ENCODE measurements around the gene SYNGR4. TPM values are rescaled to one million over a fixed set of nuclear protein-coding genes. Genes with fewer than 3 reads are reported as not detected.

Gene SYNGR4
- total RNA-seq, 4 donors from 2014 or later = not detected

DNA sequence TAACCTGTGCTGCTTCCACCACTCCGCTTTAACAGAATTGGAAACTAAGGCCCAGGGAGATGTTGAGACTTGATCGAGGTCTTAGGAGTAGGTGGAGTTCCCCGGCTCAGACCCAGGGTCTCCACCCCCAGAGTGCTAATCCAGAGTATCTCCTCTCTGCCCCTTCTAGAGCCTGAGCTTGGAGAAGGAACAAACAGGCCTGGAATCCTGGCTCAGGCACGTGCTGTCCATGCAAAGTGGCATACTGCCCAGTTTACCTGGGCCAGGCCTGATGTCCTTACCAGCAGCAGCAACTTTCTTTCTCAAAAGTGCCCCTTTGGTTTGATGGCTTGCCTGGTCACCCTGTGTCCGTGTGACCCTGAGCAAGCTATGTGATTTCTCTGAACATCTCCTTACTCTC is 3.7 kb downstream of the SYNGR4 start:
- TF ChIP-seq, protein P1, sequence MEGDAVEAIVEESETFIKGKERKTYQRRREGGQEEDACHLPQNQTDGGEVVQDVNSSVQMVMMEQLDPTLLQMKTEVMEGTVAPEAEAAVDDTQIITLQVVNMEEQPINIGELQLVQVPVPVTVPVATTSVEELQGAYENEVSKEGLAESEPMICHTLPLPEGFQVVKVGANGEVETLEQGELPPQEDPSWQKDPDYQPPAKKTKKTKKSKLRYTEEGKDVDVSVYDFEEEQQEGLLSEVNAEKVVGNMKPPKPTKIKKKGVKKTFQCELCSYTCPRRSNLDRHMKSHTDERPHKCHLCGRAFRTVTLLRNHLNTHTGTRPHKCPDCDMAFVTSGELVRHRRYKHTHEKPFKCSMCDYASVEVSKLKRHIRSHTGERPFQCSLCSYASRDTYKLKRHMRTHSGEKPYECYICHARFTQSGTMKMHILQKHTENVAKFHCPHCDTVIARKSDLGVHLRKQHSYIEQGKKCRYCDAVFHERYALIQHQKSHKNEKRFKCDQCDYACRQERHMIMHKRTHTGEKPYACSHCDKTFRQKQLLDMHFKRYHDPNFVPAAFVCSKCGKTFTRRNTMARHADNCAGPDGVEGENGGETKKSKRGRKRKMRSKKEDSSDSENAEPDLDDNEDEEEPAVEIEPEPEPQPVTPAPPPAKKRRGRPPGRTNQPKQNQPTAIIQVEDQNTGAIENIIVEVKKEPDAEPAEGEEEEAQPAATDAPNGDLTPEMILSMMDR (IDR thresholded peaks at IDR 0.05; ENCODE audit: low read depth) = no peak

- TF ChIP-seq, protein P1 (IDR thresholded peaks at IDR 0.05; ENCODE audit: low read depth) = no peak
These were observed 4.8 kb downstream of the SYNGR4 start for GRCh38 chr19:48368936-48369335.

GRCh38 chr19:48370955-48371354 is 6.8 kb downstream of the SYNGR4 start:
- TF ChIP-seq, protein P1 (IDR thresholded peaks at IDR 0.05; ENCODE audit: low read depth) = no peak

GRCh38 chr19:48371367-48371766 is 7.2 kb downstream of the SYNGR4 start:
- TF ChIP-seq, protein P1 (IDR thresholded peaks at IDR 0.05; ENCODE audit: low read depth) = no peak

DNA sequence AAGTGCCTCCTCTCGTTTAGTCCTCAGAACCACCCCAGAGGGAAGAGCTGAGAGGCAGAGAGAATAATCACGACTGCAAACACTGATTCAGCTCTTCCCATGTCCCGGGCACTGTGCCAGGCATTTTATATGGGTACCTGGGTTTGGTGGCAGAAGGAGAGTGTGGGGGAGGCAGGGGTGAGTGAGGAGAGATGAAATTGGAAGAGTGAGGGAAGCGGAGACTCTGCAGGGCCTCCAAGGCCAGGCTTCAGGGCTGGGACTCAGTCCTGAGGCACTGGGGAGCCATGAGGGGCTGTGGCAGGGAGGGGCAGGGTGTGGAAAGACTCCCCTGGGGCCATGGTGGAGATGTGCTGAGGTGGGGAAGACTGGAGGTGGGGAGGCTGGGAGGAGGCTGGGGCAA is 8.7 kb downstream of the SYNGR4 start:
- TF ChIP-seq, protein P1 (IDR thresholded peaks at IDR 0.05; ENCODE audit: low read depth) = no peak

DNA sequence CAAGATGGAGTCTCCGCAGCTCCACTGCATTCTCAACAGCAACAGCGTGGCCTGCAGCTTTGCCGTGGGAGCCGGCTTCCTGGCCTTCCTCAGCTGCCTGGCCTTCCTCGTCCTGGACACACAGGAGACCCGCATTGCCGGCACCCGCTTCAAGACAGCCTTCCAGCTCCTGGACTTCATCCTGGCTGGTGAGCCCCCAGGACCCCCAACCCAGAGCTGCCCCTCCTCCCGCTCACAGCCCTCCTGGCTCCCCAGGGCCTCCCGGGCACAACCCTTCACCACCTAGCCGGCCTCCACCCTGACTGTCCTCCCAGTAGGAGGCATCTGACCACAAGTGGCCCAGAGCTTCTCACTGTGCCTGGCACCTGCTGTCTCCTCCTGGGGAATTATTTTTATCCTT is 9.4 kb downstream of the SYNGR4 start:
- TF ChIP-seq, protein P1 (IDR thresholded peaks at IDR 0.05; ENCODE audit: low read depth) = no peak

- TF ChIP-seq, protein P1 (IDR thresholded peaks at IDR 0.05; ENCODE audit: low read depth) = no peak
These were observed 14.0 kb downstream of the SYNGR4 start for GRCh38 chr19:48378194-48378570.
